HG03432 (cell line): ENCODE measurements around the gene INTS1.

Experiments used
- ATAC-seq: cut with Tn5 transposase; IDR thresholded peaks from one replicate; pipeline ENCODE4 v1.9.1; 2021; ENCODE audit warnings: mild to moderate bottlenecking, moderate library complexity; ENCODE audit not compliant: unreplicated experiment

Gene INTS1

GRCh38 chr7:1434891-1435670, 69.1 kb downstream of the INTS1 start:
- no peak for ATAC-seq

- no peak for ATAC-seq
Observed at GRCh38 chr7:1434165-1434718, 69.9 kb downstream of the INTS1 start.

GRCh38 chr7:1433128-1433920, 70.9 kb downstream of the INTS1 start:
- no peak for ATAC-seq

GRCh38 chr7:1432411-1433082, 71.6 kb downstream of the INTS1 start:
- peak; percentile 56 for ATAC-seq

GRCh38 chr7:1431634-1432380, 72.4 kb downstream of the INTS1 start:
- ATAC-seq = no peak

- ATAC-seq = no peak
Observed at GRCh38 chr7:1431226-1431625, 73.0 kb downstream of the INTS1 start.

GRCh38 chr7:1430056-1430845, 73.9 kb downstream of the INTS1 start:
- ATAC-seq = no peak

- ATAC-seq = no peak
Observed at GRCh38 chr7:1428941-1429501, 75.2 kb downstream of the INTS1 start.

- no peak for ATAC-seq
Observed at GRCh38 chr7:1427064-1427657, 77.0 kb downstream of the INTS1 start.

- no peak for ATAC-seq
Observed at GRCh38 chr7:1426474-1426873, 77.7 kb downstream of the INTS1 start.

GRCh38 chr7:1425292-1426136, 78.7 kb downstream of the INTS1 start:
- no peak for ATAC-seq

GRCh38 chr7:1424041-1424440, 80.1 kb downstream of the INTS1 start:
- ATAC-seq = no peak

- ATAC-seq = no peak
Observed at GRCh38 chr7:1423264-1423811, 80.9 kb downstream of the INTS1 start.

GRCh38 chr7:1422512-1423263, 81.5 kb downstream of the INTS1 start:
- no peak for ATAC-seq

- ATAC-seq = no peak
Observed at GRCh38 chr7:1421946-1422345, 82.2 kb downstream of the INTS1 start.

- ATAC-seq = no peak
Observed at GRCh38 chr7:1421020-1421790, 83.0 kb downstream of the INTS1 start.
